GM06990 (cell line): ENCODE measurements around the gene MORC4.

Experiments used
- DNase-seq: peaks from one replicate; pipeline ENCODE4 v3.0.0-alpha.2; 2011; ENCODE audit not compliant: insufficient read length; ENCODE audit errors: extremely low read depth
- H3K27me3 ChIP-seq: replicated peaks from 2 replicates; pipeline ENCODE4 v1.6.0; 2011; ENCODE audit warnings: low read length; ENCODE audit not compliant: control insufficient read depth, insufficient read depth
- H3K36me3 ChIP-seq: 2 replicates; pipeline ENCODE4 v1.5.1; 2011; ENCODE audit warnings: low read length; ENCODE audit not compliant: control insufficient read depth, insufficient read depth
- H3K4me3 ChIP-seq: replicated peaks from 2 replicates; pipeline ENCODE4 v1.5.1; 2011; ENCODE audit warnings: low read depth, mild to moderate bottlenecking, control low read depth, low read length
- CTCF ChIP-seq: IDR thresholded peaks from 2 replicates; pipeline ENCODE4 v1.5.1; 2011; ENCODE audit warnings: low read length, control low read depth, mild to moderate bottlenecking, inconsistent platforms; ENCODE audit not compliant: insufficient read depth, poor library complexity, severe bottlenecking

The MORC4 gene

GRCh38 chrX:106927023-106927422, 73.0 kb downstream of the MORC4 start:
- Histone ChIP-seq H3K27me3 (peaks cover 1% of the 10 kb centered on the region; the same call in 1 of the 2 replicates), H3K4me3 (no peak overlapping the region), H3K36me3 (no peaks in the 10 kb centered on the region)
- TF ChIP-seq CTCF = no peak
- DNase-seq = no peak

- Histone ChIP-seq H3K36me3 (no peaks in the 10 kb centered on the region), H3K27me3 (no peaks in the 10 kb centered on the region), H3K4me3 (no peak overlapping the region)
- no peak for DNase-seq
- TF ChIP-seq CTCF = no peak
Observed at GRCh38 chrX:106921637-106922036, 78.4 kb downstream of the MORC4 start.

- Histone ChIP-seq H3K27me3 (no peaks in the 10 kb centered on the region), H3K36me3 (no peaks in the 10 kb centered on the region), H3K4me3 (no peak within 1 kb of the TSS)
- TF ChIP-seq CTCF = no peak
- no peak for DNase-seq
Observed at GRCh38 chrX:106919932-106920452, 80.0 kb downstream of the MORC4 start, which contains the start of gene CLDN2. TSS of gene CLDN2 (plus strand) at chrX:106920402. CDS start at chrX:106928229, 7,827 bp downstream.

- no peaks in the 10 kb centered on the region; the same call in 1 of the 2 replicates for H3K27me3 ChIP-seq
- no peak overlapping the region for H3K4me3 ChIP-seq
- no peaks in the 10 kb centered on the region for H3K36me3 ChIP-seq
- TF ChIP-seq CTCF = no peak
- DNase-seq = no peak
Observed at GRCh38 chrX:106917830-106918500, 82.0 kb downstream of the MORC4 start.

GRCh38 chrX:106912864-106913263, 87.1 kb downstream of the MORC4 start:
- no peak for DNase-seq
- H3K4me3 ChIP-seq = no peak overlapping the region

More at GRCh38 chrX:106912864-106913263, 87.1 kb downstream of the MORC4 start:
- TF ChIP-seq CTCF = no peak
- Histone ChIP-seq H3K27me3 (no peaks in the 10 kb centered on the region; the same call in 1 of the 2 replicates), H3K36me3 (no peaks in the 10 kb centered on the region)
